HG03196 (cell line): ENCODE measurements around the gene GNB1.
"Not testable (repeated sequence)": the region's sequence is repeated elsewhere in the genome, so short reads cannot be mapped to it uniquely, and the experiment has no call there.

Experiments used
- ATAC-seq: cut with Tn5 transposase; IDR thresholded peaks from one replicate; pipeline ENCODE4 v1.9.1; 2021; ENCODE audit not compliant: unreplicated experiment

The GNB1 gene

DNA sequence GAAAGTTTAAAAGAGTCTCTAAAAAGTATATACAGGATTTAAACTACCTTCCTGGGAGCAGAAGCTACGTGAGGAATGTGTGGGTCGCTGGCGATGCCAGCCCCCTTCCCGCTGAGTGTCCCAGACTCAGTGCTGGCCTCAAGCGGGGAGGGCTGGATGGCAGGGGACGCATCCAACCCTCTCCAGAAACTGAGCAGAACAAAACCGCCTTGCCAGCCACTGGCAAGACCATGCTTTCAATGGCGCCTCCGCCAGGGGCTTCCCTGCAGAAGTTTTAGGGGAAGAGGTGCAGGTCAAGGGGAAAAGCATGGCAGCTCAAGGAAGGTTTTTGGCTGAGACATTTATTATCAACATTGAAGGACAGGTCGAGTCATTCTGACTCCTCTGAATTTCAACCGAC lies 138.7 kb downstream of the GNB1 start:
- ATAC-seq, result no peak

DNA sequence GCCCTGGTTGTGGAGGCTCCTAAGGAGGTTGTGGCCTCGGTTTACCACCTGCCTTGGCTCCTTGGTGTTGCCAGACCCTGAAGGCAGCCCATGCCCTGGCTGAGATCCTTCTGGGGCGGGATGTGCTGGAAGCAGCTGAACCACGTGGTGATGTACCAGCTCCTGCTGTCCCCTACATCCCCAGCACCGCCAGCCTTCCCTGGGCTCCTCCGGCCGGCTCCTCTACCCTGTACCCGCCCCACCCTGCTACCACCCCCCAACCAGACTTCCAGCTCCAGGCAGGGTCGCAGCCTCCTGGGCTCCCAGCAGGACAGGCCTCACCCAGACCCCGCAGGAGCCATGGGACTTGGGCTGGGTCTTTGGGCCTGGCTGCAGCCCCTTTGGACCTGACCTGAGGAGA lies 140.9 kb downstream of the GNB1 start:
- not testable (repeated sequence) for ATAC-seq

DNA sequence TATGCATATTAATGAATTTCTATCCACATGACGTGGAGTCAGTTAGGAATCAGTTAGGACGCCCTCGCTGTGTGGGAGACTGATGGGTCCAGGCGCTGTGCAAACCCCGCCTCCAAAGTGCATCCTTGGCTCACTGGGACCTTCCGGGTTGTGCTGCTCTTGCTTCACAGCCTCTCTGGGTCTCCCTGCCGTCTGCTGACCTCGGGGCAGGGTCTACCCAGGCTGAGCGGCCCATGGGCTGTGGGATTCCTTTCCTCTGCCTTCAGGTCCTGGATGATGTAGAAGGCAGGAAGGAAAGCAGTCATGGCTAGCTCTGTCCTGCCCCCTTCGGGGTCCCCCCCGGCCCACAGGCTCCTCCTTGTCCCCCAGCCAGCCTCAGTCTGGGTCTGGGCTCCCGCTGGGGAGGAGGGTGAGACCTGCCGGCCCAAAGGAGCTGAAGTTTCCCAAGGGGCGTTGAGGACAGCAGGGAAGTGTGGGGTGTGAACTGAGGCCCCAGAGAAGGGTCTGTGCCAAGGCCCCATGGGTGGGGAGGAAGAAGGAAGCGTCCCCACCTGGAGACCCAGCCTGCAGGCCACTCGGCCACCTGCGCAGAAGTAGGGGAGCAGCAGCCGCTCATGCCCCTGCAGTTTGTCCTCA lies 142.1 kb downstream of the GNB1 start:
- ATAC-seq, result no peak

DNA sequence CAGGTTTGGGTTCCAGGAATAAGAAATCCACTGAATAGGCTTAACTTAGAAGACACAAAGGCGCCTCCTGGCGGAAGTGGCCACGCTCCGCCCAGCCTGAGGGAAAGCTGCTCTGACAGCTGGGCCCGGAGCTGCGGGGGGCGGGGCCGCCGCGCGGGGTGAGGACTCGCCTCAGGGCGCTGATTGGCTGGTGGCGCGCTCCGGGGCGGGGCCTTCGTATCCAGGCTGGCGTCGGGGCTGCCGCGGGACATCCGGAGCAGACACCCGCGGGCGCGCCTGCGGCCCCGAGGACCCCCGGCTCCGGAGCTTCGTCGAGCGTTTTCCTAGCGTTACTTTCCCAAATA lies 144.3 kb downstream of the GNB1 start:
- ATAC-seq, result peak; percentile 81

DNA sequence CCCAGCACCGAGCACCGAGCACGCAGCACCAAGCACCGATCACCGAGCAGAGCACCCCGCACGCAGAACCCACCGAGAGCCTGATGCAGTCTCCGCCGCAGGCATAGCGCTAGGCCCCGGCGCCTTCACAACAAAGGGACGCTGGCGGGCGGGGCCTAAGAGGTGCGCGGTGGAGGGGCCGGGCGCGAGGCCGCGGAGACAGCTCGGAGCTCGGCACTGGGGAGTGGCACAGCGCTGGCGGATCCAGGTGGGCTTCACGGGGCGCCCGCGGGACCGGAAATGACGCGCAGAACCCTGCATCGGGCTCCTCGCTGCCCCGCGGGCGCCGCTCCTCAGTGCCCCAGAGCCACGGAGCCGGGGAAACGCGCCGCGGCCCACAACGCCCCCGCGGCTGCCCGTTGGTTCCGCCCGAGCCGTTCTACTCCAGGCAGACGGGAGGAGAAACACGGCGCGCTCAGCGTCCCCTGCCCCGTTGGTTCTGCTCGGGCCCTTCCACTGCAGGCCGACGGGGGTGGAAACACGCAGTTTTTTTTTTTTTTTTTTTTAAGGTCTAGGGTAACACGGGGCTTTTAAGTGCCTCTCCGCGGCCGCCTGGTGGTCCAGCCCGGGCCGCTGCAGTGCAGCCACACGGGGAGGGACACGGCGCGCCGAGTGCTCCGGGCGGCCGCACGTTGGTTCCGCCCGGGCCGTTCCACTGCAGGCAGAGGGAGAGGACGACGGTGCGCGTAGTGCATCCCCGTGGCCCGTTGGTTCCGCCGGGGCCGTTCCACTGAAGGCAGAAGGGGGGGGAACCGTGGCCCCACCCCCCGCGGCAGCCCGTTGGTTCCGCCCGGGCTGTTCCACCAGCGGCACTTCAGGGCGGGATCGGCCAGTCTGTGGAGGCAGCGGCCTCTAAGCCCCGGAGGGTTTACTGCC lies 145.0 kb downstream of the GNB1 start:
- ATAC-seq, result peak; percentile 58

DNA sequence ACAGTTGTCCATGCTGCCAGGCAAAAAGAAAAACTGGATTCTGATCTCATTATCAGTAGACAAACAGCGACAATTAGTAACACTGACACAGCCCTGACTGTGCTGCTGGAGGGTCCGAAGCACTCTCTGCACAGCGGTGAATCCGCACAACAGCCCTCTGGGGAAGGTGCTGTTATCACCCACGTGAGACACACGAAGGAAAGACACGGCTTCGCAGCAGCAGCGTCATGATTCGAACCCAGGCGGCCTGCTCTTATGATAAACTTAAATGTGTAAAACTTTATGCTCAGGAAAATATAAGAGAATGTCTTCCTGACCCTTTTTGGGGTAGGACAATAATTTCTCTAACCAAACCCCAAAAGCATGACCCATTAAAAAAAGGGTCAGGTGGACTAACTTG lies 148.4 kb downstream of the GNB1 start:
- ATAC-seq, result not testable (repeated sequence)

DNA sequence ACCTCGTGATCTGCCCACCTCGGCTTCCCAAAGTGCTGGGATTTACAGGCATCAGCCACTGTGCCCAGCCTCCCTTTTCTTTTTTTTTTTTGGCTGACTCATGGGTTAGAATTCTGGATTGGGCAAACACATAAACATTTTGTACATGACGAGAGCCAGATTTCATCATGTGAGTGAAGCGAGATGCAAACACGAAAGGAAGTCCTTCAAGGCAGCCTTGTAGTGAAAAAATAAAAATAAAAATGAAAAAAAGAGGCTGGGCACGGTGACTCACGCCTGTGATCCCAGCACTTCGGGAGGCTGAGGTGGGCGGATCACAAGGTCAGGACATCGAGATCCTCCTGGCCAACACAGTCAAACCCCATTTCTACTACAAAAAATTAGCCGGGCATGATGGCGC lies 149.9 kb downstream of the GNB1 start:
- not testable (repeated sequence) for ATAC-seq

DNA sequence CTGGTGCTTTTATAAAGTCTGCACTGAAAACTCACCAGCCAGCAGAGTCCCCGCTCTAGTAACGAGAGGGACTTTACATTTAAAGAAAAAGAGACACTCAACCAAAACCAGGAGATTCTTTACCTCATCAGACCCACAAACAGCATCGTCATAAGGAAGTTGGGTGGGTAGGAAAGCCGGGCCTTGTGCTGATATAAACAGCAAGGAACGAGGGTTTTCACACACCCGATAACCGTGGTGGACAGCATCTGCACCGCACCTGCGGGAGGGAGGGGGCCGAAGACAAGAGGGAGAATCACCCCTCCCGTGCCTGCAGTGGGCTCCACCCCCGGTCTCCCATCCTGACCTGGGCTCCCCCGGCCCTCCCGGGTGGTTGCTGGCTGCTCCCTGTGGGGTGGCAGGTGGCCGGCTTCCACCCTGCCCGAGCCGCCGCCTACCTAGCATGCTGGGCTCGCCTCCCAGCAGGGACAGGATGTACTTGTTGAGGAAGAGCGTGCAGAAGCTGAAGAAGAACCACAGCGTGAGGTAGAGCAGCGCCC lies 152.0 kb downstream of the GNB1 start:
- not testable (repeated sequence) for ATAC-seq

DNA sequence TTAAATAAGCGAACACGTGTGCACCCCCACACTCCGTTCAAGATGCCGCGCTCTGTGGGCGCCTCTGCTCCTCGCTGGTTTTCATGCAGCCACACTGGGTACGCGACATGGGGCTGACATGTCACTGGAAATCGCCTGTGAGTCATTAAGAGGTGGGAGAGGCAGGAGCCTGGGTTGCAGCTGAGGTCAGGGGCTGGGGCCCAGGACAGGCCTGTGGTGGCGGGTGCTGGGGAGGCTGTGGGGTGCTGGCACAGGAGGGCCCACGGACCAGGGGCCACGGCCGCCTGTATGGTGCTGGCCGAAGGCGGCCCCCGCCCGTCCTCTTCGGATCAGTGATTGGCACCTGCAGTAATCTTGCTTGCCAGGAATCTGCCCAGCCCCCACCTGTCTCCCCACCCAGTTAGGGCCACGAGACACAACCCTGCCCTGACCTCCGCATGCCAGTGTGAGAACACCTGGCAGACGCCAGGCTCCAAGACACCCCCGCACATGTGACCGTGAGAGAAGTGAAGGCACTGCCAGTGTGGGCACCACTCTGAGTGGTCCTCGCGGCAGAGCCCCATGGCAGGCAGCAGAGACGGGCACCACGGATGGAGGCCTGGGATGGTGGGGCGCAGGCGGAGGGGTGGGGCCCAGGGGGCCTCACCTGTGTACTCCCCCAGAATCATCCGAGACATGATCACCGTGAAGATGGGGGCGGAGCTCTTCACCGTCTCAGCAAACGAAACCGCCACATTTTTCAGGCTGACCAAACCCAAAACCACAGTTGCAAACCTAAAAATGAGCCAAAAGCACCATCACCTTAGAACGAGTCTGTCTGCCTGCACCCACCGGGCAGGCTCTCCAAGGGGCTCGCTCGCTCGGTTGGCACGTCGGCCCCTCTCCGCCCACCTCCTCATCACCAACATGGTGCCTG lies 153.0 kb downstream of the GNB1 start:
- not testable (repeated sequence) for ATAC-seq
